Activated CD4-positive, alpha-beta T cell treated with anti-CD3 and anti-CD28 coated beads, Interleukin-10, Interleukin-2, amounts not matched to agents 100 ng/mL and 50 ng/mL, durations not matched to agents 16 hours and 8 hours (primary cell): Measurements from ENCODE around the gene TGFB1I1.
"Not testable (repeated sequence)": the region's sequence is repeated elsewhere in the genome, so short reads cannot be mapped to it uniquely, and the experiment has no call there.

Source experiments
- DNase-seq: peaks from one replicate; pipeline ENCODE4 v3.0.0-alpha.2; 2020

Gene TGFB1I1

DNA sequence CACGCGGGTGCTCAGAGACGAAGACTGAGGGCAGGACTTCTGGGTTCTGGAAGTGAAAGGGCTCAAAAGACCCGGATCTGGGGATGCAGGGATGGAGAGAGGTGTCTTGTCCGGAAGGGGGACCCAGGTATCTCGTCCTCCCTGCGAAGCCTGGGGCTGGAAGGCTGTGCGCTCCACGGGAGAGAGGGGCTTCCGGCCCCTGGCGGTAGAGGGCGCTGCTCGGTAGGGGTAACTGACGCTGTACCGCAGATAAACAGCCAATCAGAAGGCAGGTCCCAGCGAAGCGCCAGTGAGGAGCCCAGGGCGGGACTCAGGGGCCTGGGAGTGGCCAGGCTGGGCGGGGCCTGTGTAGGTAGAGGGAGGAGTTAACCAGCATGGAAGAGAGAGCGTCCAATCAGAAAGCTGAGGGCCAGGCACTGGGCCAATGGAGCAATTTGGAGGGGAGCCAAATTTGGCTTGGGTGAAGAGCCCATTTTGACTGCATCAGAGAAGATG is 804 bp downstream of the TGFB1I1 start:
- peak; percentile 55 for DNase-seq

DNA sequence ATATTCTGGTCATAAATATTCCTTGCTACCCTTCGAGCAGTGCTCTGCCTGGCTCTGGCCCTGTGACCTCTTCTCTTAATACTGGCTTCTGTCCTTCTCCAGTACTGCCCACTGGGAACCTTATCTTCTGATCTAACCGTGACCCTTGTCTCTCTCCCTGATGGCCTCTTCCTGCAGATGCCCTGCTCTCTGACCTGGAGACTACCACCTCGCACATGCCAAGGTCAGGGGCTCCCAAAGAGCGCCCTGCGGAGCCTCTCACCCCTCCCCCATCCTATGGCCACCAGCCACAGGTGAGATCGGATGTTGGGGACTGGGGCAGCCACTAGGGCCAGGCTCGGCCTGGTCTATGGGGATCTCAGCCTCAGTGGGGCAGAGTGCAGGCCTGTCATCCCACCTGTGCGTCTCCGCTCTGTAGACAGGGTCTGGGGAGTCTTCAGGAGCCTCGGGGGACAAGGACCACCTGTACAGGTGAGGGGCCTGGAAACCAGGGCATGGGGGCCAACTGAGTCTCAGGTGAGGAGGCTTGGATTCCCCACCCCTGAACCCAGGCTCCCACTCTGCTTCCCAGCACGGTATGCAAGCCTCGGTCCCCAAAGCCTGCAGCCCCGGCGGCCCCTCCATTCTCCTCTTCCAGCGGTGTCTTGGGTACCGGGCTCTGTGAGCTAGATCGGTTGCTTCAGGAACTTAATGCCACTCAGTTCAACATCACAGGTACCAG is 1.5 kb downstream of the TGFB1I1 start:
- no peak for DNase-seq

DNA sequence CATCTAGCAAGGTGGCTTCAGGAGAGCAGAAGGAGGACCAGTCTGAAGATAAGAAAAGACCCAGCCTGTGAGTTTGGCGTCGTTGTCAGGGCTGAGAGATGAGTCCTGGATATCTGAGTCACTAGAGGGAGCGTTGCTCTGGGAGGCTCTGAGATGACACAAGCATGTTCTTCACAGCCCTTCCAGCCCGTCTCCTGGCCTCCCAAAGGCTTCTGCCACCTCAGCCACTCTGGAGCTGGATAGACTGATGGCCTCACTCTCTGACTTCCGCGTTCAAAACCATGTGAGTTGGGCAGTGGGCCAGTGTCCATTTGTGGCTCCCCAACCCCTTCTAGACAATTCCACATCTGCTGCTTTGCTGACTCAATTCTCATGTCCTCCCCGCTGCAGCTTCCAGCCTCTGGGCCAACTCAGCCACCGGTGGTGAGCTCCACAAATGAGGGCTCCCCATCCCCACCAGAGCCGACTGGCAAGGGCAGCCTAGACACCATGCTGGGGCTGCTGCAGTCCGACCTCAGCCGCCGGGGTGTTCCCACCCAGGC is 2.3 kb downstream of the TGFB1I1 start:
- no peak for DNase-seq

DNA sequence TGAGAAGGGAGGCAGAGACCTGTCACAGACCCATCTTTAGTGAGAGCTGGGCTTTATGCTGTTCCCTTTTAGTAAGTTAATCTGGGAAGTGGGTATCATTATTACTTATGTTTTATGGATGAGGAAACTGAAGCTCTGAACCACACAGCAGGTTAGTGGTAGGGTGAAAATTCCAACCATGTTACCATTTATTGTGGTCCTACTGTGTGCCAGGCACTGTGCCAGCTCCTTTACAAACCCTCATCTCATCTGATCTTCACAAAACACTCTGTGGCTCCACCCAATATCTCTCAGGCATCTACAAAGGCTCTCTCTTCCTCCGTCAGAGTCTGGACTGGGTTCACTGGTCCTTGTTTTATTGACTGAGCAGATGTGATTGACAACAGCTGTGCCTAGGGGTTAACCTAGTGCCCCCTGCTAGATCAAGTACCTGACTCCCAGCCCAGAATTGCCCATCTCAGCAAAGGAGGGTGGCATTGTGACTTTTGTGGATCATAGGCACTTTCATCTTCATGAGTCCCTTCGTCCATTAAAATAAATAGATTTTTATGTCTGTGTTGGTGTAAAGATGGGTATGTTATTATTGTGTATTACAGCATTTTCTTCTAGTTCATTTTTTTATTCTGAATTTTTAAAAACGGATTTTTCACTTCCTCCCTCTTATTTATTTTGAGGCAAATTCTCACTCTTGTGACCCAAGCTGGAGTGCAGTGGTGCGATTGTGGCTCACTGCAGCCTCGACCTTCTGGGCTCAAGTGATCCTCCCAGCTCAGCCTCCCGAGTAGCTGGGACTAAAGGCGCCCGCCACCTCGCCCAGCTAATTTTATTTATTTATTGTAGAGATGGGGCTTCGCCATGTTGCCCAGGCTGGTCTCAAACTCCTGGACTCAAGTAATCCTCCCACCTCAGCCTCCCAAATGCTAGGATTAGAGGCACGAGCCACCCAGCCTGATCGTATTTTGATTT is 3.1 kb downstream of the TGFB1I1 start:
- DNase-seq = no peak

DNA sequence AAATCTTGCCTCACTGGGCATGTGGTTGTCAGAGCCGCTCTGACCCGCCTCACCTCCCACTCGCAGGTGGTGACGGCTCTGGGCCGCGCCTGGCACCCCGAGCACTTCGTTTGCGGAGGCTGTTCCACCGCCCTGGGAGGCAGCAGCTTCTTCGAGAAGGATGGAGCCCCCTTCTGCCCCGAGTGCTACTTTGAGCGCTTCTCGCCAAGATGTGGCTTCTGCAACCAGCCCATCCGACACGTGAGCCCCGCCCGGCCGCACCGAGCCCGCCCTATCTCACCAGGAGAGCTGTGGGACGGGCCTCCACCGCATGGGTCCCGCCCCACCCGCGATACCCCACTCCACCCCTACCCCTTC is 4.0 kb downstream of the TGFB1I1 start:
- DNase-seq = no peak

DNA sequence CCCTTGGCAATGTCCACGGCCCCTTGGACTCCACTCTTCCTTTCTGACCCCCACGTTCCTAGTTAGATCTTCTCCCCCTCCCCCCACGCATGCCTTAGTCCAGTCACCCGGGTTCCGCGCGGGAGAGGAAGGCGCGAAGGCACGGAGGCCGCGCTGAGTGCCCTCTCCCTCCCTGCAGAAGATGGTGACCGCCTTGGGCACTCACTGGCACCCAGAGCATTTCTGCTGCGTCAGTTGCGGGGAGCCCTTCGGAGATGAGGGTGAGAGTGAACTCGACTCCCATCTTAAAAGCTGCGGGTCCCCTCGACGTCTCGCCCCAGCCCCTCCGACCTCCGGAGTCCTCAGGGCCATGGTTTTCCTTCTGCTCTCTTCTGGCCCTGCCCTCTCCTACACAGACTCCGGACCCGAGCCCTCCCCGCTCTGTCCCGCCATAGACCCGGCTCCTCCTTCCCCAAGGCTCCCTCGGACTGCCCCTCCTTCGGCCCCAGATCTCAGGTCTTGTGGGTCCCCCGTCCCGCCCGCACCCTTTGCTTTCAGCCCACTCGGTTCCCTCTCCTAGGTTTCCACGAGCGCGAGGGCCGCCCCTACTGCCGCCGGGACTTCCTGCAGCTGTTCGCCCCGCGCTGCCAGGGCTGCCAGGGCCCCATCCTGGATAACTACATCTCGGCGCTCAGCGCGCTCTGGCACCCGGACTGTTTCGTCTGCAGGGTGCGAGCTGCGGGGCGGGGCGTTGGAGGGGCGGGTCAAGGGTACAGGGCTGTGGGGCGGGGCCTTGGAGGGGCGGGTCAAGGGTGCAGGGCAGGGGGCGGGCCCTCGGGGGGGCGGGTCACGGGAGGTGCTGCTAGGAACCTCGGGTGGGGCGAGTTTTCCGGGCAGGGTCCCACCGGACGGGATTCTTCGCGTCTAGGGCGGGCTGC is 4.6 kb downstream of the TGFB1I1 start:
- DNase-seq = peak; percentile 88

DNA sequence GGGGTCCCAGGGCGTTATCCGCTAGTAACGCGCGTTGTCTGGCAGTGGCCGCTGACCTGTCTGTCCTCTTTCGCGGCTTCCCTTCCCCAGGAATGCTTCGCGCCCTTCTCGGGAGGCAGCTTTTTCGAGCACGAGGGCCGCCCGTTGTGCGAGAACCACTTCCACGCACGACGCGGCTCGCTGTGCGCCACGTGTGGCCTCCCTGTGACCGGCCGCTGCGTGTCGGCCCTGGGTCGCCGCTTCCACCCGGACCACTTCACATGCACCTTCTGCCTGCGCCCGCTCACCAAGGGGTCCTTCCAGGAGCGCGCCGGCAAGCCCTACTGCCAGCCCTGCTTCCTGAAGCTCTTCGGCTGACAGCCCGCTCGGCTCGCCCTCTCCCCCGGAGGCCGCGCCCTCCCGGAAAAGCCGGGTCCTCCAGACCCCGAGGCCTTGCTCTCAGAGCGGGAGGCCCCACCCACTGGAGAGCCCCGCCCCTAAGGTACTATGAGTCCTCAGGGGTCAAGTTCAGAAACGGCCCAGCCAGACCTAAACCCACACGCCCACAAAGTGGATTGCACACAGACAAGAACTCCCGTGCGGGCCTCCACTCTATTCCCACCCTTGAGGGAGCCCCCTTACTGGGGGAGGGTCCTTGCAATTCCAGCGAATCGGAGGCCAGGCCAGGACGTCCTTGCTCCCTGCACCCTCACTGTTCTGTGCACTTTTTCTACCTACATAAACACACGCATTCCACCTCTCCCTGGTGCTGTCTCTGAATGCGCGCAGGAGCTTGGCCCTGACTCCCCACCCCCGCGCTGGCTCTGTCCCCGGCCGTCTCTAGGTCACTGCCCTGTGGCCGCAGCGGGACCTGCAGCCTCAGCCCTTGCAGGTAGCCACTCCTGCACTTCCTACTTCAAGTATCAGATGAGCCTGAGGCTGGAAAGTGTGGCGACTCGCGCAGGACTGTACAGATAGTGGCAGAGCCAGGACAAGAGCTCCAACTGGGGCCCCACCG is 5.6 kb downstream of the TGFB1I1 start:
- peak; percentile 24 for DNase-seq

DNA sequence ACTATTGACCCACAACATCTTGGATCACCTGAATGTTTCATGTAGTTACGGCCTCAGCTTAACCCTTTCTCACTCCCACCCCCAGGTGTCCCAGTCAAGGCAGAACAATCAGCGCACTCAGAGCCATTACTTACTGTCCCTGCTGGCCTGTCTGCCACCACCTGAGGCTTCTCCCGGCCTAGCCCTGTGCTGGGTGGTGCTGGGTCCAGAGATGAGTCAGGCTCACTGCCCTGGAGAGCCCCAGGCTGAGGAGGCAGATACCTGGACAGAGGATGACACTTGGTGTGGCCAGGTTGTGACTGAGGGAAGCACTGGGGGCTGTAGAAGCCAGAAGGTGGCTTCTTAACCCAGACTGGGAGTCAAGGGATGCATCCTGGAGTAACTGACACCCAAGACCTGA is 7.0 kb downstream of the TGFB1I1 start:
- DNase-seq = no peak

DNA sequence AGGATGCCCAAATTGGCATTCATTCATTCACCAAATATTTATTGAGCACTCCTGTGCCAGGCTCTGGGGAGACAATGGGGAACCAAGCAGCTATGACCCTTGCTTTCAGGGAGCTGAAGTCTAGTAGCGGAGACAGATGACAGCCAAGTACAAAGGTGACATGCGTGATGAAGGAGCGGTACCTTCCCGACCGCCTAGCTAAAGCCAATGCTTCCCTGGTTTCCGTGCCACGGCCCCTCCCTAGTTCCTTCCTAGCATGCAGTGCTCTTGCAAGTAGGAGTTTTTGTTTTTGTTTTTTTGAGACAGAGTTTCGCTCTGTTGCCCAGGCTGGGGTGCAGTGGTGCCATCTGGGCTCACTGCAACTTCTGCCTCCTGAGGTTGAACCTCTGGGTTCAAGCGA is 7.8 kb downstream of the TGFB1I1 start:
- DNase-seq = no peak

DNA sequence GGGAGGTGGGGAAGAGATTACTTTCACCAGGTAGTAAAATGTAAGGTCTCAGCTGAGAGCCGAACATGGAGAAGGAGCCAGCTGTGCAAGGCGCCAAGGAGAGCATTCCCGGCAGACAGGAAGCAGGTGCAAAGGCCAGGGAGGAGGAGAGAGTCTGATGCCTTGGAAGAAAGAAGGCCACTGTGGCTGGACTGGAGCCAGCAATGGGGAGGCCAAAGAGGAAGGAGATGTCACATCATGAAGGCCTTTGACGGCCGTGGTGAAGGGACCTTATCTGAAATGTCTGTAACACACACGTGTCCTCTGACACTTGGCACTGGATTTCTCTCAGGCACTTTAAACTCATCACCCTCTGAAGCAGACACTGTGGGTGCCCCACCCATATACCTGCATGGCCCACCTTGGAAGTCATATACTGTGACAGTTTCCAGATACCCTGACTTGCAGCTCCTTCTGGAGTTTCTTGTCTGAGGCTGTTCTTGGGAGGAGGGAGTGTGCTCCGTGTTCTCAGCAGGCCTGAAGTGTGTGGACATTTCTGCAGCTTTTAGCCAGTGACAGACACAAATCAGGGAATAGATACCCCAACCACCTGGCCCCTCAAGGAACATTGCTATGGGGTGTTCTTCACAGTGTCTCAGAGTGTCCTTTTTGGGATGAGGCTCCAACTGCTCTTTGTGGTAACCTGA is 9.0 kb downstream of the TGFB1I1 start:
- DNase-seq = no peak

DNA sequence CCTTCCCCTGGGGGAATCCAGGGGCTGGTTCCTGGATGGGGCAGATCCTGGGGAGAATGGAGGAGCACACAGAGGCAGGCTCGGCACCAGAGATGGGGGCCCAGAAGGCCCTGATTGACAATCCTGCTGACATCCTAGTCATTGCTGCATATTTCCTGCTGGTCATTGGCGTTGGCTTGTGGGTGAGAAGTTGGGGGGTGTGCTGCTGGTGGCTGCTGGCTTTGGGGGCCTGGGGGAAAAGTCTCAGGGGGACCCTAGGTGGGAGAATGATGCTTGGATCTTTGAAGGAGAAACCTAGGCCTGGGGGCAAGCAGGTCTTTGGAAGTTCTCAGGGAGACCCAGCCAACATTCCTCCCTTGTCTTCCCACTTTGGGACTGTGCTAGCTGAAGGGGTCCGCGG is 11.1 kb downstream of the TGFB1I1 start, which contains the start of gene SLC5A2:
Gene SLC5A2, plus strand, starts transcription at position 43 of the 400 bp plus-strand sequence. Its CDS starts 14 bp downstream, at position 57.
- DNase-seq = no peak

DNA sequence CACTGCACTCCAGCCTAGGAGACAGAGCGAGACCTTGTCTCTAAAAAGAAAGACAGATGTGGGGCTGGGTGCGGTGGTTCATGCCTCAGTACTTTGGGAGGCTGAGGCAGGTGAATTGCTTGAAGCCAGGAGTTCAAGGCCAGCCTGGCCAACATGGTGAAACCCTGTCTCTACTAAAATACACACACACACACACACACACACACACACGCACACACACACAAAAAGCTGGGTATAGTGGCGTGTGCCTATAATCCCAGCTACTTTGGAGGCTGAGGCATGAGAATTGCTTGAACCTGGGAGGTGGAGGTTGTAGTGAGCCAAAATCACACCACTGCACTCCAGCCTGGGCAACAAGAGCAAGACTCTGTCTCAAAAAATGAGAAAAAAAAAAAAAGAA is 12.1 kb downstream of the TGFB1I1 start:
- DNase-seq = not testable (repeated sequence)

DNA sequence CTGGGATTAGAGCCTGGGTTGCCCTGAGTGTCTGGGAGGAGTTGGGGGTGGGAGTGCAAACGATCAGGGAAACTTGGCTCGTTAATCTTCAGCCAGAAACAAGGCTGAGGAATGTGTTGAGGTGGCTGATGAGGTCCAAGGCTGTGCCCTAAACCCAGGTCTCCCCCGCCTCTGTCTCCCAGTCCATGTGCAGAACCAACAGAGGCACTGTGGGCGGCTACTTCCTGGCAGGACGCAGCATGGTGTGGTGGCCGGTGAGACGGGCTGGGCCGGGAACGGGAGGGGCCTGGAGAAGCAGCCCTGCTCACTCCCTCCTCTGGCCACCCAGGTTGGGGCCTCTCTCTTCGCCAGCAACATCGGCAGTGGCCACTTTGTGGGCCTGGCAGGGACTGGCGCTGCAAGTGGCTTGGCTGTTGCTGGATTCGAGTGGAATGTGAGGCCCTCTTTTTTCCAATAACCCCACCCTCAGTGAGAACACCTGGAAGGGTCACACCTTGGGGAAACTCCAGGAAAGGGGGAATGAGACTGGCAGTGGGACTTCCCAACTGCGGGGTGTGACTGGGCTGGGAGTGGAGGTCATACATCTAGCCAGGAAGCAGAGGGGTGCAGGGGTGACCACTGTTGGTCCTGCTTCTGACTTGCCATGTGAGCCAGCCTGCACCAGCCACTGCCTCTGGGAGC is 12.7 kb downstream of the TGFB1I1 start:
- no peak for DNase-seq

DNA sequence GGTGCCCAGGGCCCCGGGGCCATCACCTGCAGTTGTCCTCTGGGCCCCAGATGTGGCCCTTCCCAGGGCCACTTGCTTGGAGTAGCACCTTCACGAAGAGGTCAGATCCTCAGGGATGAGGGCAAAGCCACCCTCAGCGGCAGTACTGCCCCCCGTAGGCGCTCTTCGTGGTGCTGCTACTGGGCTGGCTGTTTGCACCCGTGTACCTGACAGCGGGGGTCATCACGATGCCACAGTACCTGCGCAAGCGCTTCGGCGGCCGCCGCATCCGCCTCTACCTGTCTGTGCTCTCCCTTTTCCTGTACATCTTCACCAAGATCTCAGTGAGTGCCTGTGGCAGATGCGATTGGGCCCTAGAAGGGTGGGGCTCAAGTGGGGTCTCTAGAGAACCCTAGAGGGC is 13.6 kb downstream of the TGFB1I1 start:
- no peak for DNase-seq

DNA sequence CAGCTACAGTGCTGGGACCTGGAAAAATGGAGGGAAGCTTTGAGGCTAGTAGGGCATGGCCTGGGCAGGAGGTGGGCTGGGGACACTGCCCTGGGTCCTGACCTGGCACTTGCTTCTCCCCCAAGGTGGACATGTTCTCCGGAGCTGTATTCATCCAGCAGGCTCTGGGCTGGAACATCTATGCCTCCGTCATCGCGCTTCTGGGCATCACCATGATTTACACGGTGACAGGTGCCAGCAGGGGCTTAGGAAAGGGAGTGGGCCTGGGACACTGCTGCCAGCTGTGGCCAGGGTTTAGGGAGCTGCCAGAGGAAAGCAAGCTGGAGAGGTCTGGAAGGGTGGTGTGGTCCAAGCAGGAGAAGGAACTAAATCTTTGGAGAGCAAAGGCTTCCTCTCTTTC is 14.1 kb downstream of the TGFB1I1 start:
- DNase-seq = no peak

DNA sequence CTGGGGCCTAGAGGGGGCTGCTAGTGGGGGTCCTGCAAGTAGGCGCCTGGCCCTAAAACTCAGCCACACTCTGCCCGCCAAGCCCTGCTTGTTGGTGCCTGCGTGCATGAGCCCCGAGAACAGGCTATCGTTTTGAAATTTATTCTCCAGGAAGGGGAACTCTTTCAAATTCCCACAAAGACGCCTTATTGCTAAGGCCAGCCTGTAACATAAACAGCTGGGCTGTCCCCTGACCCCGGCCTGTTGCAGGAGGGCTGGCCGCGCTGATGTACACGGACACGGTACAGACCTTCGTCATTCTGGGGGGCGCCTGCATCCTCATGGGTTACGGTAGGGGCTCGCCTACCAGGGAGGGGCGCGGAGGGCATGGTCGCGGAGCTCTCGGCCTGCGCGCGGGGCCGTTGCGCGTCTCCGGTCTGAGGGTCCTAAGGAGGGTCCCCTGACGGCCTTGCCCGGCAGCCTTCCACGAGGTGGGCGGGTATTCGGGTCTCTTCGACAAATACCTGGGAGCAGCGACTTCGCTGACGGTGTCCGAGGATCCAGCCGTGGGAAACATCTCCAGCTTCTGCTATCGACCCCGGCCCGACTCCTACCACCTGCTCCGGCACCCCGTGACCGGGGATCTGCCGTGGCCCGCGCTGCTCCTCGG is 15.2 kb downstream of the TGFB1I1 start:
- DNase-seq = no peak

DNA sequence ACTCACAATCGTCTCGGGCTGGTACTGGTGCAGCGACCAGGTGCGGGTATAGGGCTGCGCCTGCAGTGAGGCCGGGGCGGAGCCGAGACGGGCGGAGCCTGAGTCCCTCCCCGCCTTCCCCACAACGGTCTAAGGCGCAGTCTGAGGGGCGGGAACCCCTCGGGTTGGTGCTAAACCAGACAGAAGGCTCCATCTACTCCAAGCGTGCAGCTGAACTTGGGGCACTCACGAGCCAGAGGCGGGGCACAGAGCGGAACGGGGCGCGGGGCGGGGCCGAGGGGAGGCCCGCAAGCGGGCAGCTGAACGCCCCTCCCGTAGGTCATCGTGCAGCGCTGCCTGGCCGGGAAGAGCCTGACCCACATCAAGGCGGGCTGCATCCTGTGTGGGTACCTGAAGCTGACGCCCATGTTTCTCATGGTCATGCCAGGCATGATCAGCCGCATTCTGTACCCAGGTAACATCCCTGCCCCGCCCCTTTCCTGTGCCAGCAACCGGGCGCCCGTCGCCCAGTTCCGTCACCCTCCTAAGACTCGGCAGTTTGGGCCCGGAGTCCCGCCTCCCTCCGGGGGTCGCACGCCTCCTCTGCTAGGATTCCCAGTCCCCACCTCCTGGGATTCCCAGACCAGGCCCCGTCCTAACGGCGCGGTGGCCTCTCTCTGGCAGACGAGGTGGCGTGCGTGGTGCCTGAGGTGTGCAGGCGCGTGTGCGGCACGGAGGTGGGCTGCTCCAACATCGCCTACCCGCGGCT is 15.9 kb downstream of the TGFB1I1 start:
- peak; percentile 55 for DNase-seq

DNA sequence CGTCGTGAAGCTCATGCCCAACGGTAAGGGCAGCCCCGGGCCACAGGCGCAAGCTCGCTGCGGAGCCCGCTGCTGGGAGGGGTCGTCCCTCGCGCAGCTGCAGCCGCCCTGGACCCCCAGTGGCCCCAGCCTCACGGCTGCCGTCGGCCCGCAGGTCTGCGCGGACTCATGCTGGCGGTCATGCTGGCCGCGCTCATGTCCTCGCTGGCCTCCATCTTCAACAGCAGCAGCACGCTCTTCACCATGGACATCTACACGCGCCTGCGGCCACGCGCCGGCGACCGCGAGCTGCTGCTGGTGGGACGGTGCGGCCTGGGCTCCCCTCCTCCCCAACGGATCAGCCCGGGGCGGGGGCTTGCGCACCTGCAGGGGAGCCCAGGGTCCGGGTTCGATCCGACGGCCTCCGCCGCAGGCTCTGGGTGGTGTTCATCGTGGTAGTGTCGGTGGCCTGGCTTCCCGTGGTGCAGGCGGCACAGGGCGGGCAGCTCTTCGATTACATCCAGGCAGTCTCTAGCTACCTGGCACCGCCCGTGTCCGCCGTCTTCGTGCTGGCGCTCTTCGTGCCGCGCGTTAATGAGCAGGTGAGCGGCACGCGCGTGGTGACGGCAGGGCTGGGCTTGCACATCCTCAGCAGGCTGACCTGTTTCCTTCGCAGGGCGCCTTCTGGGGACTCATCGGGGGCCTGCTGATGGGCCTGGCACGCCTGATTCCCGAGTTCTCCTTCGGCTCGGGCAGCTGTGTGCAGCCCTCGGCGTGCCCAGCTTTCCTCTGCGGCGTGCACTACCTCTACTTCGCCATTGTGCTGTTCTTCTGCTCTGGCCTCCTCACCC is 16.7 kb downstream of the TGFB1I1 start:
- no peak for DNase-seq
